SH-SY5Y (cell line): ENCODE data around the gene SDHA.

Experiments
- GATA2 ChIP-seq: IDR thresholded peaks from 2 replicates; pipeline ENCODE4 v1.6.1; 2011; ENCODE audit warnings: mild to moderate bottlenecking, low read depth, low read length
- GATA3 ChIP-seq: IDR thresholded peaks from 2 replicates; pipeline ENCODE4 v1.6.1; 2011; ENCODE audit warnings: low read depth, mild to moderate bottlenecking, low read length, moderate library complexity

DNA sequence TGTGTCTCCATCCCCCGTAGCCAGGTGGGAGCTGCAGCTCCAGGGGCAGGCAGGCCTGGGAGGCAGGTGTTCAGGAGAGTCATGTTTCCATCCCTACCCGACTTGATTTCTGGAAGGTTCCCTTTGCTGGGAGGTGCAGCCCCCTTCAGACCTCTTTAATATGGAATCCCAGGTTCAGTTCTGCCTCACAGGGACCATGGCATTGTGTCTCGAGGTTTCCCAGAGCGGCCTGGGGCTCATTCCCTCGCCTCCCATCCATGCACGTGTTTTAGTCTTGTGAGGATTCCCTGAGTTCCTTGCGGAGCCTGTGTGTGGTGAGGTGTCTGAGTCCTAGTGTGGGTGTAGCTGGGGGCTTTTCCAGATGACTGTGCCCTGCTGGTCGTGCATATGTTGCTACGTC, 86.9 kb downstream of the SDHA start:
- TF ChIP-seq GATA2 (no peak), GATA3 (no peak)
